Nephron (organoid): ENCODE measurements around the gene PAFAH1B2.

ENCODE experiments used
- H3K27ac Mint-ChIP-seq, 3 experiments: 2 replicates each; pipeline ENCODE4 v1.8.0; 2020; ENCODE audit warnings: mixed read lengths in 3 of 3, mild to moderate bottlenecking in 2 of 3, moderate library complexity in 1 of 3
- H3K27me3 Mint-ChIP-seq: 2 replicates; pipeline ENCODE4 v1.8.0; 2021; ENCODE audit warnings: low read depth, mild to moderate bottlenecking, moderate library complexity, mixed read lengths
- H3K36me3 Mint-ChIP-seq: 2 replicates; pipeline ENCODE4 v1.8.0; 2020; ENCODE audit warnings: low read depth, mixed read lengths
- H3K4me1 Mint-ChIP-seq: 2 replicates; pipeline ENCODE4 v1.8.0; 2020; ENCODE audit warnings: mixed read lengths
- H3K4me3 Mint-ChIP-seq, 3 experiments: 2 replicates each; pipeline ENCODE4 v1.8.0; 2020; ENCODE audit warnings: mild to moderate bottlenecking in 3 of 3, mixed read lengths in 3 of 3, moderate library complexity in 2 of 3
- H3K9me3 Mint-ChIP-seq: 2 replicates; pipeline ENCODE4 v1.8.0; 2020; ENCODE audit warnings: mixed read lengths
- TF ChIP-seq, protein P1 (sequence below), 3 experiments: fragments of 200-600 bp; sonication (generic); IDR thresholded peaks; one replicate each; pipeline ENCODE4 v1.5.0; 2021; ENCODE audit warnings: antibody characterized with exemption in 3 of 3; ENCODE audit not compliant: unreplicated experiment in 3 of 3

Gene PAFAH1B2

DNA sequence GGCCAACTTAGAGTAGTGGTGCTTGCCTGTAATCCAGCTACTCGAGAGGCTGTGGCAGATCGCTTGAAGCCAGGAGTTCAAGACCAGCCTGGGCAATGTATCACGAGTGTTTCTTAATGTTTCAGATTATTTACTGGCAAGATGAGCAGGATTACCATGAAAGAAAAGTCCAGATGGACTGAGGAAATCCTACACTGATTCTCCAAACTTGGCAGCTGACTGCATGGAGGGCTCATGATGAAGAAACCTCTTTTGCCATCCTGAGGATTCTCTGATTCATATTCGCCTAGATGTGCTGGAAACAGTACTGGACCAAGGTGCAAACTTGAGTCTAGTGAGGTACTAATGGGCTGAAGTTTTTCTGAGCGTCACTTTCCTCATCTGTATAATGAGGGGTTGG, 31.7 kb downstream of the PAFAH1B2 start:
- Mint-ChIP-seq H3K36me3 (peaks cover 4% of the 10 kb centered on the region), H3K9me3 (no peaks in the 10 kb centered on the region), H3K27ac (peak overlapping the region; percentile 34 to 81 (median 71)), H3K27me3 (peaks cover 4% of the 10 kb centered on the region), H3K4me3 (peak overlapping the region in 1 of 3 experiments; percentile 57), H3K4me1 (peaks cover 66% of the 10 kb centered on the region)
- TF ChIP-seq, protein P1, sequence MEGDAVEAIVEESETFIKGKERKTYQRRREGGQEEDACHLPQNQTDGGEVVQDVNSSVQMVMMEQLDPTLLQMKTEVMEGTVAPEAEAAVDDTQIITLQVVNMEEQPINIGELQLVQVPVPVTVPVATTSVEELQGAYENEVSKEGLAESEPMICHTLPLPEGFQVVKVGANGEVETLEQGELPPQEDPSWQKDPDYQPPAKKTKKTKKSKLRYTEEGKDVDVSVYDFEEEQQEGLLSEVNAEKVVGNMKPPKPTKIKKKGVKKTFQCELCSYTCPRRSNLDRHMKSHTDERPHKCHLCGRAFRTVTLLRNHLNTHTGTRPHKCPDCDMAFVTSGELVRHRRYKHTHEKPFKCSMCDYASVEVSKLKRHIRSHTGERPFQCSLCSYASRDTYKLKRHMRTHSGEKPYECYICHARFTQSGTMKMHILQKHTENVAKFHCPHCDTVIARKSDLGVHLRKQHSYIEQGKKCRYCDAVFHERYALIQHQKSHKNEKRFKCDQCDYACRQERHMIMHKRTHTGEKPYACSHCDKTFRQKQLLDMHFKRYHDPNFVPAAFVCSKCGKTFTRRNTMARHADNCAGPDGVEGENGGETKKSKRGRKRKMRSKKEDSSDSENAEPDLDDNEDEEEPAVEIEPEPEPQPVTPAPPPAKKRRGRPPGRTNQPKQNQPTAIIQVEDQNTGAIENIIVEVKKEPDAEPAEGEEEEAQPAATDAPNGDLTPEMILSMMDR (IDR thresholded peaks at IDR 0.05; ENCODE audit: unreplicated experiment in 3 of 3), result no peak

DNA sequence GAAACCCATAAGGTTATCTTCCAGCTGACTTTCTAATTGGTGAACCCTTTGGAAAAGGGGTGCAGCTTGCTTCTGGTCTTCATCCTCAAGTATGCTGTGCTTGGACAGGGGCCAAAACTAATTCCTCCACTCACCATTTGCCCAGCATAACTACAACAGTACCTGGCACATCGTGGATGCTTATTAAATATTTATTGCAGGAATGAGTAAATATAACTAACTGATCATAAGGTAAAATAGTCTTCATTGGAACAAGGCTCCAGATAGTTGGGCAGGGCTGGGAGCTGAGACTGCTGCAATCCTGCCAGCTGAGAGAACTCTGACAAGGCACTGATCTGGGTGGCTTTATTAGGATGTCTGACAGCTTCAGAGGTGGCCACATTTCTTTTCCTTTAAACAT, 32.1 kb downstream of the PAFAH1B2 start:
- TF ChIP-seq, protein P1 (IDR thresholded peaks at IDR 0.05; ENCODE audit: unreplicated experiment in 3 of 3), result no peak
- Mint-ChIP-seq H3K9me3 (no peaks in the 10 kb centered on the region), H3K4me1 (peaks cover 66% of the 10 kb centered on the region), H3K27me3 (peaks cover 4% of the 10 kb centered on the region), H3K36me3 (peaks cover under 1% of the 10 kb centered on the region), H3K4me3 (no peak overlapping the region), H3K27ac (peak overlapping the region in 1 of 3 experiments; percentile 81)

DNA sequence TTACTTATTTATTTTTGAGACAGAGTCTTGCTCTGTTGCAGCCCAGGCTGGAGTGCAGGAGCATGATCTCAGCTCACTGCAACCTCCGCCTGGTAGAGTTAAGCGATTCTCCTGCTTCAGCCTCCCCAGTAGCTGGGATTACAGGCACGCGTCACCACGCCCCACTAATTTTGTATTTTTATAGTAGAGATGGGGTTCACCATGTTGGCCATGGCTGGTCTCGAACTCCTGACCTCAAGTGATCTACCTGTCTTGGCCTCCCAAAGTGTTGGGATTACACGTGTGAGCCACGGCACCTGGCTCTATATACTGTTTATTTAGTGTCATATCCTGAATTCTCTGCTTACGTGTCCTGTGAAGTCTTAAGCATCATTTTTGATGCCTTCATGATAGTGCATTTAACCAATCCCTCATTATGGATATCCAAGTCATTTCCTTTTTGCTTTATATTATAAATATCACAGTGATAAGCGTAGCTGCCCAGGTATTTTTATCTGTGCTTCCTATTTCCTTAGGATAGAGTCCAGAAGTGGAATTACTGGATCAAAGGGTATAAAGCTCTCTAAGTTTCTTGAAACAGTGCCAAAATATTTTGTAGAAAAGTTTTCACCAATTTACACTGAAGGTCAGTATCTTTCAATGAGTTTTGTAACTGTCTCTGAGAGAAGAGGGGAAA, 33.6 kb downstream of the PAFAH1B2 start:
- Mint-ChIP-seq H3K27ac (peak overlapping the region; percentile 95 to 98 (median 96)), H3K4me3 (peak overlapping the region; percentile 97 to 99 (median 97)), H3K36me3 (peaks cover 2% of the 10 kb centered on the region), H3K4me1 (peaks cover 51% of the 10 kb centered on the region), H3K27me3 (peaks cover 4% of the 10 kb centered on the region), H3K9me3 (no peaks in the 10 kb centered on the region)
- TF ChIP-seq, protein P1 (IDR thresholded peaks at IDR 0.05; ENCODE audit: unreplicated experiment in 3 of 3), result no peak

DNA sequence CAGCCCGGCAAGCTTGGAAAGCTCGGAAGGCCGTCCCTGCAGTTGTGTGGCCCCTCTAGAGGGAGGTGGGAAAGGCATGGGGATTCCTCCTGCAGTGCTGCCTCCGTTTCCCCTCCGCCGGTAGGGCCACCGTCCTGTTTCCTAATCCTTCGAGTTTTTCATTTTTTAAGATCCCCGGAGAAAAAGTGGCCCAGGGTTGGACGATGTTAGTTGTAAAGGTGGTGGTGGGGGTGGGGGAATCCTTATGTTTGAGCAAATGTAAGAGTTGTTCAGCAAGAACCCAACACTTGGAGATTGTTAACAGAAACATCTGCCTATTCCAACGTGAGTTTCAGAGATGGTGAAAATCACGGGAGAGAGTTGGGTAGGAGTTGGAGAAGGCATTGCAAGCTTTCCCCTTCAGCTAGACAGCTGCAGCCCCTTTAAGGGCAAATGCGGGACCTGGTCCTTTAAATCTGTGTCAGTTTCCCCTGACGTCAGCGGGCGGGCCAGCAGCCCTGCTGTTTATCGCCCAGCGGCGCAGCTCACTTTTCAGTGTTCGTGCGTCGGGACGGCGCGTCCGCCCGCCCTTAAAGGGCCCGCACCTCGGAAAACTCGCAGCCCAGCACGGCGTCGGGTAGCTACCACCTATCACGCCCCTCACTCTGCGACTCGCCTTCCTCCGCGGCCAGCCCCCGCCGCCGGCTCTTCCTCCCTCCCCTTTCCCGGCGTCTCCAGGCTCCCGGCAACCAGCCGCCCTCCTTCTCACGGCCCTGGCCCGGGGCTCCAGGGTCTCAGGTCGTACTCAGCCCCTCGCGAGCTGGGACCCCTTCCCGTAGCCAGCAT, 34.3 kb downstream of the PAFAH1B2 start, which contains the start of gene SIDT2:
TSS of gene SIDT2 (plus strand) at position 534 of the 825 bp plus-strand sequence. CDS start 521 bp downstream, outside the sequence.
- H3K27ac Mint-ChIP-seq, result peak within 1 kb of the TSS; percentile 95 to 98 (median 96)
- peaks cover 5% of the 10 kb centered on the region for H3K36me3 Mint-ChIP-seq
- no peaks in the 10 kb centered on the region for H3K9me3 Mint-ChIP-seq
- peak within 1 kb of the TSS; percentile 97 to 99 (median 97) for H3K4me3 Mint-ChIP-seq
- TF ChIP-seq, protein P1 (IDR thresholded peaks at IDR 0.05; ENCODE audit: unreplicated experiment in 3 of 3), result no peak
- H3K4me1 Mint-ChIP-seq, result peaks cover 44% of the 10 kb centered on the region
- peaks cover 4% of the 10 kb centered on the region for H3K27me3 Mint-ChIP-seq

DNA sequence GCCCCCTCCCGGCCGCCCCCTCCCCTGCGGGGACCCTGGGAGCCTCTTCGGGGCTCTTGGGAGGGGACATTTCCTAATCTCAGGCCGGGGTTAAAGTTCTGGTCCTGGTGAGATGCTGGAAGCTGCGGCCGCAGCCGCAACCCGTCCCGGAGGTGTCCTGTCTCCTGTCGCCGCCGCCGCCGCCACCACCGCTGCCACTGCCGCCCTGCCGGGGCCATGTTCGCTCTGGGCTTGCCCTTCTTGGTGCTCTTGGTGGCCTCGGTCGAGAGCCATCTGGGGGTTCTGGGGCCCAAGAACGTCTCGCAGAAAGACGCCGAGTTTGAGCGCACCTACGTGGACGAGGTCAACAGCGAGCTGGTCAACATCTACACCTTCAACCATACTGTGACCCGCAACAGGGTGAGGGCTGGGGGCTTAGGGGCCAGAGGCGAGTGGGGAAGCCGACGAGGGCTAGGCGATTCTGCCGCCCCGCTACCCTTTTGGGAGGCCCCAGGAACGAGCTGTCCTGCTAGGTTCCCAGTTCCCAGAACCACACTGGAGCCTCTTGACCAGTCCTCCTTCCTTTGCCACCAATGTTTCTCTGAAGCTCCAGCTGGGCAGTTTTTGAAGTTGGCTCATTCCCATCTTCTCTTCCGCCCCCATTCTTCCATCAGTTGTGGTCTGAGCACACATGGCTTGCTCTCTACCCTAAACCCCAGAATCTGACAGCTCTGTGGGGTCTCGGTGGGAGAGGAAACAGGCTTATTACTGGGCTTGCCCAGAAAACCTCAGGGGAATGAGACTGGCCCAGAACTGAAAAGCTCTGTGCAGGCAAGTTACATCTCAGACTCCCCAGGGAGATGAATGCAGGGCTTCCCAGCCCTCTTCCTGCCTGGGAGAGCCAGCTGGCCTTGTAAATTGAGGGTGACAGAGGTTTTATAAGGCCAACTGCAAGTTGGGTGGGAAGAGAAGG, 35.2 kb downstream of the PAFAH1B2 start:
- Mint-ChIP-seq H3K27ac (peak overlapping the region; percentile 88 to 98 (median 95)), H3K36me3 (peaks cover 14% of the 10 kb centered on the region), H3K4me3 (peak overlapping the region; percentile 97 to 99 (median 97)), H3K9me3 (no peaks in the 10 kb centered on the region), H3K4me1 (peaks cover 37% of the 10 kb centered on the region), H3K27me3 (peaks cover 4% of the 10 kb centered on the region)
- TF ChIP-seq, protein P1 (IDR thresholded peaks at IDR 0.05; ENCODE audit: unreplicated experiment in 3 of 3), result no peak
